T-helper 2 cell treated with Interferon-gamma antibody and Interleukin-4, amounts not matched to agents 5 μg/mL and 100 μg/mL, for 36 hours (primary cell): Measurements from ENCODE around the gene SLC25A38.
"Not testable (repeated sequence)": the region's sequence is repeated elsewhere in the genome, so short reads cannot be mapped to it uniquely, and the experiment has no call there.

Source experiments
- DNase-seq: peaks from one replicate; pipeline ENCODE4 v3.0.0; 2021; ENCODE audit warnings: low spot score
- H3K27ac Mint-ChIP-seq: one replicate; pipeline ENCODE4 v1.8.0; 2021; ENCODE audit warnings: mild to moderate bottlenecking, mixed read lengths
- H3K27me3 Mint-ChIP-seq: one replicate; pipeline ENCODE4 v1.8.0; 2021; ENCODE audit warnings: low read depth, mixed read lengths
- H3K36me3 Mint-ChIP-seq: one replicate; pipeline ENCODE4 v1.8.0; 2021; ENCODE audit warnings: low read depth, mixed read lengths
- H3K4me1 Mint-ChIP-seq: one replicate; pipeline ENCODE4 v1.8.0; 2021; ENCODE audit warnings: low read depth, mixed read lengths
- H3K4me3 Mint-ChIP-seq: one replicate; pipeline ENCODE4 v1.8.0; 2022; ENCODE audit warnings: mild to moderate bottlenecking, moderate library complexity, mixed read lengths
- H3K9me3 Mint-ChIP-seq: one replicate; pipeline ENCODE4 v1.8.0; 2021; ENCODE audit warnings: mixed read lengths

Gene SLC25A38

DNA sequence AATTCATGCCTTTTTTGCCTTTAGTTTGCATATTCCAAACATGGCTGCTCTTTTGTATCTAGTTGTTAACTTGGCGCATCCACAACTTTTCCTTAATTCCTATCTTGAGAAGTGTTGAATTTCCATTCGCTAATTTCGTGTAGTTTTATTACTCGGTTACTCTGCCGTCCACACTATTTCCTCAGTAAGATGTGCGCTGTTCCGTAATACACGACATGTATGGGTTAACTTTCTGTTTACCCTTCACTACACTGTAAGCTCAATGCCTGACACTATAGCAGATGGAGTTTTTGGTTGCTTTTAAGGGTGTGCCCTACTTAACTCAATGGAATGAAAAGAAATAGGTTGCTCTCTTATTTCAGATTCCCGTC lies 24.1 kb downstream of the SLC25A38 start:
- Mint-ChIP-seq H3K36me3 (peaks cover 63% of the 10 kb centered on the region), H3K4me1 (peaks cover 35% of the 10 kb centered on the region), H3K4me3 (peak overlapping the region; percentile 90), H3K27me3 (no peaks in the 10 kb centered on the region), H3K9me3 (no peaks in the 10 kb centered on the region), H3K27ac (peak overlapping the region; percentile 97)
- DNase-seq, result no peak

DNA sequence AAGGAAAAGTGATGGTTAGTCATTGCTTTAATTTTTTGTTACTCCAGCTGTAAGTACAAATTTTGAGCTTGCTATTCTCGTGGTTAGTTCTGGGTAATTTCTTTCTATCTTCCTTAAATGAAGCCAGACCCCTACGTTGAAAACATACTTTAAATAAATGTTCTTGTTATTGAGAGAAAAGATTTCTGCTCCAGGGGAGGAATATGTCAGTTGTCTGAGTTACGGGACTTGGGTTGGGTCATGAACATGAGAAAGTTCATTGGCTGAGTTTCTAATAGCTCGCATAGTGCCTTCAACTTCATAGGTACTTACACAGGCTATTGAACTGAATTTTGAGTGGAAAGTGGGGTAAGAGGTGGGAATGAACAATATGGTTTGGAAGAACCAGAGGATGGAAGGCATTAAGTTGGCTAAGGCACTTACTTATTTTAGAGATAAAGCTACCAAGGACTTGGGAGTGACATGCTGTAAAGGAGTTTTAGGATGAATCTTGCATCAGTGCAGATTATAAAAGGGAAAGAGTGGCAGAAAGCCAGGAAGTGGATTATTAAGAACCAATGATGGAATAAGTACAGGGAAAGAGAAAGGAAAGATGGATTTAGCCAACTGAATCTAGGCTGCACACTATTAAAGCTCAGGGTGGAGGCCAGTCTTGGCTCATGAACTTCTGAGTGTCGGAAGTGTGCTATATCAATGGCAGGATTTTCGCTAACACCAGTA lies 24.8 kb downstream of the SLC25A38 start:
- H3K27me3 Mint-ChIP-seq, result no peaks in the 10 kb centered on the region
- H3K4me3 Mint-ChIP-seq, result peak overlapping the region; percentile 90
- peak overlapping the region; percentile 97 for H3K27ac Mint-ChIP-seq
- DNase-seq, result no peak
- peaks cover 69% of the 10 kb centered on the region for H3K36me3 Mint-ChIP-seq
- H3K9me3 Mint-ChIP-seq, result no peaks in the 10 kb centered on the region
- H3K4me1 Mint-ChIP-seq, result peaks cover 35% of the 10 kb centered on the region

DNA sequence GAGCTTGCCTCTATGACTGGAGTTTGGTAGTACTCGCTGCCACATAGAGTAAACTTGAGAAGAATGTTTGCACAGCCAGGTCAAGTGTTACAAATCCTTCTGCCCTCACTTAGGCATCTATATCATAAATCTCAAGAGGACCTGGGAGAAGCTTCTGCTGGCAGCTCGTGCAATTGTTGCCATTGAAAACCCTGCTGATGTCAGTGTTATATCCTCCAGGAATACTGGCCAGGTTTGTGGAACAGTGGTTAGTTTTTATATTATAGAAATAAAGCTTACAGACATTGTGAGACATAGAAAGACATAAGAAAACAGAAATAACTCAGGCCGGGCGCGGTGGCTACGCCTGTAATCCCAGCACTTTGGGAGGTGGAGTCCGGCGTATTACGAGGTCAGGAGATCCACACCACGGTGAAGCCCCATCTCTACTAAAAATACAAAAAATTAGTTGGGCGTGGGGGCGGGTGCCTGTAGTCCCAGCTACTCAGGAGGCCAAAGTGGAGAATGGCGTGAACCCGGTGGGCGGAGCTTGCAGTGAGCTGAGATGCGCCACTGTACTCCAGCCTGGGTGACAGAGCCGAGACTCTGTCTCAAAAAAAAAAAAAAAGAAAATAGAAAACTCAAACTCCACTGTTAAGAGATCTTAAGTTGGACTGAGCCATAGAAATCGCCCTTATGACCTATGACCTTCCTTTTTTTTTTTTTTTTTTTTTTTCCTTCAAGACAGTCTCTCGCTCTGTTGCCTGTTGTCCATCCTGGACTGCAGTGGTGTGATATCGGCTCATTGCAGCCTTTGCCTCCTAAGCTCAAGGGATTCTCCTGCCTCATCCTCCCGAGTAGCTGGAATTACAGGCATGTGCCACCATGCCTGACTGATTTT lies 25.6 kb downstream of the SLC25A38 start:
- H3K27me3 Mint-ChIP-seq, result no peaks in the 10 kb centered on the region
- H3K36me3 Mint-ChIP-seq, result peaks cover 72% of the 10 kb centered on the region
- peaks cover 35% of the 10 kb centered on the region for H3K4me1 Mint-ChIP-seq

DNA sequence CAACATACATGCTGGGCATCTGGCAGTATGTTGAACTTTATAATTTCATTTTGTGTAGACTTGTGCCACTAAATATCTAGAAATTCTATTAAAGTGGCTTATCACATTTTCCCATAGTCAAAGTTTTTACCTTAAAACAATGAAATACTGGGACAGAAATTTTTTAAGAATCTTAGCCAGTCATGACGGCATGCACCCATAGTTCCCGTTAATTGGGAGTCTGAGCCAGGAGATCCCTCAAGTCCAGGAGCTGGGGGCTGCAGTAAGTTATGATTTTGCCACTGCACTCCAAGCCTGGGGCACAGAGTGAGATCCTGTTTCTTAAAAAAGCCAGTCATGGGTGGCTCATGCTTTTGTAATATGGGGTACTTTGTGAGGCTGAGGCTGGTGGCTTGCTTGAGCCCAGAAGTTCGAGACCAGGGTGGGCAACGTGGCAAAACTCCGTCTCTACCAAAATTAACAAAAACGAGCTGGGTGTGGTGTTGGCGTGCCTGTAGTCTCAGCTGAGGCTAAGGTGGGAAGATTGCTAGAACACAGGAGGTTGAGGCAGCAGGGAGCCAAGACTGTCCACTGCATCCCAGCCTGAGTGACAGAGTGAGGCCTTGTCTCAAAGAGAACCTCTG lies 26.5 kb downstream of the SLC25A38 start:
- H3K36me3 Mint-ChIP-seq, result peaks cover 77% of the 10 kb centered on the region
- H3K9me3 Mint-ChIP-seq, result no peaks in the 10 kb centered on the region
- H3K4me3 Mint-ChIP-seq, result peak overlapping the region; percentile 90
- no peaks in the 10 kb centered on the region for H3K27me3 Mint-ChIP-seq
- peaks cover 35% of the 10 kb centered on the region for H3K4me1 Mint-ChIP-seq
- no peak for DNase-seq
- no peak overlapping the region for H3K27ac Mint-ChIP-seq

More for the DNA sequence above, 25.6 kb downstream of the SLC25A38 start:
- Mint-ChIP-seq H3K27ac (peak overlapping the region; percentile 52), H3K9me3 (no peaks in the 10 kb centered on the region), H3K4me3 (peak overlapping the region; percentile 90)
- no peak for DNase-seq

DNA sequence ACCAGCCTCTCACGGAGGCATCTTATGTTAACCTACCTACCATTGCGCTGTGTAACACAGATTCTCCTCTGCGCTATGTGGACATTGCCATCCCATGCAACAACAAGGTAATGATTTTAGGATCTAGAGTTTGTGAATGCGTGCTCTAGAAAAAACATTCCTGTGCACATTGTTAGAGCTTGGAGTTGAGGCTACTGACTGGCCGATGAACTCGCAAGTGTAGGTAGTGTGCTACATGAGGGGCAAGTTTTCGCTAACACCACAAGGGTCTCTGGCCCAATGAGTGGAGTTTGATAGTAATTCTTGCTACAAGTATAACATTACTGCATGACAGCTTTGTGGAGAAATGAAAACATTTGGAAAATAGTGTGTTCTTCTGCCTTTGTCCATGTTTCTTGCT lies 27.7 kb downstream of the SLC25A38 start:
- peaks cover 31% of the 10 kb centered on the region for H3K4me1 Mint-ChIP-seq
- no peak overlapping the region for H3K4me3 Mint-ChIP-seq
- no peaks in the 10 kb centered on the region for H3K9me3 Mint-ChIP-seq
- DNase-seq, result no peak
- H3K36me3 Mint-ChIP-seq, result peaks cover 82% of the 10 kb centered on the region
- no peaks in the 10 kb centered on the region for H3K27me3 Mint-ChIP-seq
- no peak overlapping the region for H3K27ac Mint-ChIP-seq

DNA sequence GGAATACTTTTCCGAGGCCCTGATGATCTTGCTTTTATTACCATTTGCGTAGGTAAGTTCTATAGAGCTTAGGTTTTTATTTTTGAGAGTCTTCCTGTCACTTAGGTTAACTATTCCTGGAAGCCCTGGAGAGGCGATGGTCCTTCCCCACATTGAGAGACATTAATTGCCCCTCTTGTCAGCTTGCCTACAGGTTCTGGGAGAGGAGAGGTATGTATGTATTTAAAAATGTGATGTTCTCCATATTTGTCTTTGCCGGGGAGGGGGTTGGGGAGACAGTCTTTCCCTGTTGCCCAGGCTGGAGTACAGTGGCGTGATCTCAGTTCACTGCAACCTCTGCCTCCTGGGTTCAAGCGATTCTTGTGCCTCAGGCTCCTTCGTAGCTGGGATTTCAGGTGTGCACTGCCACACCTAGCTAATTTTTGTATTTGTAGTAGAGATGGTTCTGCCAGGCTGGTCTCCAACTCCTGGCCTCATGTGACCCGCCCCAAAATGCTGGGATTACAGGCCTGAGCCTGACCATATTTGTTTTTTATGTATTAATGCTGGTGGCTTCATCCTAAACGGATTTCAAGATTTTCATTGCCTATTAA lies 29.6 kb downstream of the SLC25A38 start:
- no peak overlapping the region for H3K27ac Mint-ChIP-seq
- H3K4me1 Mint-ChIP-seq, result peaks cover 24% of the 10 kb centered on the region
- DNase-seq, result no peak
- H3K4me3 Mint-ChIP-seq, result no peak overlapping the region
- H3K36me3 Mint-ChIP-seq, result peaks cover 69% of the 10 kb centered on the region
- H3K9me3 Mint-ChIP-seq, result no peaks in the 10 kb centered on the region
- no peaks in the 10 kb centered on the region for H3K27me3 Mint-ChIP-seq

DNA sequence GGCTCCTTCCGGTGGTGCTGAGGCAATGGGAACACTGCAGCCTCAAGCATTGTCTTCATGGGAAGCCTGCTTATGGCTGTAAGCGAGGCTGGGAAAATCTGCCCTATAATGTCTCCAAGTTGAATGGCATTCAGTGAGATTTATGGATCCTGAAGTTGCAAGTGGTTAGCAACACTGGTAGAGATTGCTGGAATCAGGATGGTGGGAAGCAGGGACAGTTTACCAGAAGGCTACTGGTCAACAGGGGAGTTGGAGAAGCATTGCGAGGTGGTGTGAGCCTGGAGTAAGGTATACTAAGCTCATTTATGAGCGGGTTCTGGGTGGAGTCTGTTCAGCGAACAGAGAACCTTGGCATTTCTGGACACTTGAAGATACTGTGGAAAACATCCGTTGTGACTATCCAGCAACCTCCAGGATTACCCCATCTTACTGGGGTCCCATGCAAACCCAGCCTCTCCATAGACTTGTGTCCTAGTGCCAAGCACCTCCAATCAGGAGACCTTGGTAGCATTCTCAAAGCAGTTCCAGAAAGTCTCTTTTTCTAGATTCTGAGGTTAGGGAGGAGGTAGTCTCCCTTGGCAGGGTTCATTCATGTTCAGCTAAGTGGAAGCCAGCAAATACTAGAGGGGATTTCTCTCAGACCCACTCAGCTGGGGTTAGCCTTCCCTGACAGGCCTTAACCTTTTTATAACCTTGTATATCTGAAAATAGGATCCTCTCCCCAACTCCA lies 30.7 kb downstream of the SLC25A38 start:
- Mint-ChIP-seq H3K4me1 (peaks cover 17% of the 10 kb centered on the region), H3K4me3 (no peak overlapping the region), H3K9me3 (no peaks in the 10 kb centered on the region), H3K36me3 (peaks cover 59% of the 10 kb centered on the region), H3K27me3 (peaks cover 3% of the 10 kb centered on the region), H3K27ac (no peak overlapping the region)
- DNase-seq, result no peak

DNA sequence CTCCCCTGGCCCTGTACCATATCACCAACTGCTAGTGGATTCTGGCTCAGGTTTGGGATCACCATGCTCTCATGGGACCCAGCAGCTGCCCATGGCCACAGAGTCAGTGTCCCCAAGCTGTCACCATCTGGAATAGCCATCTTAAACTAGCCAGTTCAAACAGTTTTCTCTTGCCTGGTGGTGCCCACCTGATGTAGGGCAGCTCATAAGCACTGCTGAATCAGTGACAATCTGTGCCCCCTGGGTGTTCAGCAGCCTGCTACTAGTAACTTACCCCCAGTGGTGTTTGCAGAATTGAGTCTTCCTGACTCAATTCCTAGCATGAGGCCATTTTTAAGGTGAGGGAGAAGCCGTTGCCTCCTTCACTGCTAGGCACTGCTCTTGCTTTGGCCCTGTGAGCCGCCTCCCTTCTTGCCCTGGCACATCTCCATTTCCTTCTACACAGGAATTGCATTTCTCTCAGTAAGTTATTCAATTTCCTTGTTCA lies 31.3 kb downstream of the SLC25A38 start:
- no peaks in the 10 kb centered on the region for H3K9me3 Mint-ChIP-seq
- peaks cover 54% of the 10 kb centered on the region for H3K36me3 Mint-ChIP-seq
- H3K27ac Mint-ChIP-seq, result no peak overlapping the region
- peaks cover 3% of the 10 kb centered on the region for H3K27me3 Mint-ChIP-seq
- no peak overlapping the region for H3K4me3 Mint-ChIP-seq
- no peak for DNase-seq
- peaks cover 14% of the 10 kb centered on the region for H3K4me1 Mint-ChIP-seq

DNA sequence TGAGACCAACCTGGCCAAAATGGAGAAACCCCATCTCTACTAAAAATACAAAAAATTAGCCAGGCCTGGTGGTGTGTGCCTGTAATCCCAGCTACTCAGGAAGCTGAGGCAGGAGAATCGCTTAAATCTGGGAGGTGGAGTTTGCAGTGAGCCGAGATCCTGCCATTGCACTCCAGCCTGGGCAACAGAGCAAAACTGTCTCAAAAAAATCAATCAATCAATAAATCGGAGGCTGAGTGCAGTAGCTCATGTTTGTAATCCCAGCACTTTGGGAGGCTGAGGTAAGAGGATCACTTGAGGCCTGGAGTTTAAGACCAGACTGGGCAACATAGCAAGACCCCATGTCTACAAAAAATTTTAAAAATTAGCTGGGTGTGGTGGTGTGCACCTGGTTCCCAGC lies 32.1 kb downstream of the SLC25A38 start:
- not testable (repeated sequence) for DNase-seq, H3K27me3 Mint-ChIP-seq, H3K27ac Mint-ChIP-seq

DNA sequence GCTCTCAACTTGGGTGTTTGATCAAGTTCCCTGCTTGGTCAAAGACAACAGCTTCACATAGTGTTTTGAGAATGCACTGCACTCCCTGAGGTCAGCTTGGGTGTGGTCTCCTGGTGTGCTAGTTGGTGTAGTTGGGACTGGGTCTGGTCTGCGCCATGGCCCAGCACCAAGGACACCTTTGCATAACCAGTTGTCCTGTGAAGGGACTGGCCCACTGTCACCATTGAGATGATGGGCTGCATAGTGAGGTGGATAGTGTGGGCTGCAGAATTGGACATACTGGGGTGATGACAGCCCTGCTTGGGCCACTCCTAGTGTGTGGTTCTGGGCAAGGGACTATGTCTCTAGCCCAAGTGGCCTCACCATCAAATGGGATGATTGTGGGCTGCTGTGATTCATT lies 32.8 kb downstream of the SLC25A38 start:
- no peak for DNase-seq
- Mint-ChIP-seq H3K4me3 (no peak overlapping the region), H3K27me3 (peaks cover 7% of the 10 kb centered on the region), H3K27ac (no peak overlapping the region), H3K4me1 (peaks cover 5% of the 10 kb centered on the region), H3K9me3 (no peaks in the 10 kb centered on the region), H3K36me3 (peaks cover 40% of the 10 kb centered on the region)

More for the DNA sequence above, 32.1 kb downstream of the SLC25A38 start:
- H3K9me3 Mint-ChIP-seq, H3K4me1 Mint-ChIP-seq, H3K4me3 Mint-ChIP-seq: not testable (repeated sequence)
- H3K36me3 Mint-ChIP-seq, result peaks cover 46% of the 10 kb centered on the region

DNA sequence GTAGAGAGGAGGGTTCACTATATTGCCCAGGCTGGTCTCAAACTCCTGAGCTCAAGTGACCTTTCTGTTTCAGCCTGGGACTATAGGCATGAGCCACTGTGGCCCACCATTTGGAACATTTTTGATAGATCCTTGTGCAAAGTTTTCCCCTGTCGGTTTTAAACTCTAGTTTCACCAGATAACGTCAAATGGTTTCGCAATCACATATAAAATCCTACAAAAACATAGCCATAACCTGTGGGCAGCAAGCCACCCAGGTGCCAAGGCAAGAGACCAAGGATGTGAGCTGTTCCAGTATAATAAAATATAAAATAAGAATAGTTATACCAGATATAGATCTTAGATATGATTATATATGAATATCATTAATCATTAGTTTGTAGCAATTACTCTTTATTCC lies 33.8 kb downstream of the SLC25A38 start:
- DNase-seq, H3K4me3 Mint-ChIP-seq, H3K4me1 Mint-ChIP-seq, H3K27me3 Mint-ChIP-seq, H3K9me3 Mint-ChIP-seq, H3K27ac Mint-ChIP-seq: not testable (repeated sequence)
- H3K36me3 Mint-ChIP-seq, result peaks cover 30% of the 10 kb centered on the region

DNA sequence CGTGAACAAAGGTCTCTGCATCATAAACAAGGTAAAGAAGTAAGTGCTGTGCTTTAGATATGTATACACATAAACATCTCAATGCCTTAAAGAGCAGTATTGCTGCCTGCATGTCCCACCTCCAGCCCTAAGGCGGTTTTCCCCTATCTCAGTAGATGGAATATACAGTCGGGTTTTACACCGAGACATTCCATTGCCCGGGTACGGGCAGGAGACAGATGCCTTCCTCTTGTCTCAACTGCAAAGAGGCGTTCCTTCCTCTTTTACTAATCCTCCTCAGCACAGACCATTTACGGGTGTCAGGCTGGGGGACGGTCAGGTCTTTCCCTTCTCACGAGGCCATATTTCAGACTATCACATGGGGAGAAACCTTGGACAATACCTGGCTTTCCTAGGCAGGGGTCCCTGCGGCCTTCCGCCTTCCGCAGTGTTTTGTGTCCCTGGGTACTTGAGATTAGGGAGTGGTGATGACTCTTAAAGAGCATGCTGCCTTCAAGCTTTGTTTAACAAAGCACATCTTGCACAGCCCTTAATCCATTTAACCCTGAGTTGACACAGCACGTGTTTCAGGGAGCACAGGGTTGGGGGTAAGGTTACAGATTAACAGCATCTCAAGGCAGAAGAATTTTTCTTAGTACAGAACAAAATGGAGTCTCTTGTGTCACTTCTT lies 35.5 kb downstream of the SLC25A38 start:
- H3K36me3 Mint-ChIP-seq, result peaks cover 14% of the 10 kb centered on the region
- H3K4me3 Mint-ChIP-seq, H3K27me3 Mint-ChIP-seq, DNase-seq, H3K27ac Mint-ChIP-seq, H3K9me3 Mint-ChIP-seq, H3K4me1 Mint-ChIP-seq: not testable (repeated sequence)
